A549 treated with CORT108297 at 1 μM for 4 hours (cell line): ENCODE results near the gene RBMY1E. TPM values are rescaled to one million over a fixed set of nuclear protein-coding genes. Genes with fewer than 3 reads are reported as not detected.

Experiments
- total RNA-seq: library from RNA; stranded (reverse); fragments of 200-300 nt; extraction: Qiagen RNA extraction; gene quantifications from 5 replicates; pipeline ENCODE4 v1.2.3, GENCODE V29; 2022

RBMY1E gene
- total RNA-seq: not detected in 5 replicates

DNA sequence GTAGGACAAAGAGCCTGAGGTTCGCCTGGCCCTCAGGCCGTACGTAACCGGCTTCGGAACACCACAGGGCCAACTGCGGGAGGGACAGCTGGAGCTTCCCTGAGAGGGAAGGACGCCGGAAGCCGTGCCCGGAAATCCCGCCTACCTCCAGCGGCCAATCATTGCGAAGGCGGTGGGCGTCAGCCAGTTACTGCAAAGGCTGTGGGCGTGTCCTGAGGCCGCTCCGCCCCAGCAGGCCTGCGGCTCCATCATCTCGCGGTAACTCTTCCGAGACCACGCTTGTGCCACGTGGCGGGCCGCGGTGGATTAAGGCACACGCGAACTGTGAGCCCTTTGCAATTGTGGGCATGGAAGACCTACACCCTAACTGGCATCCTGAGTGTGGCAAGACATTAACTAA is at the start of gene RBMY1E:
Gene RBMY1E, minus strand, starts transcription at position 101 of the 400 bp plus-strand sequence. CDS start 1,978 bp downstream, outside the sequence.

DNA sequence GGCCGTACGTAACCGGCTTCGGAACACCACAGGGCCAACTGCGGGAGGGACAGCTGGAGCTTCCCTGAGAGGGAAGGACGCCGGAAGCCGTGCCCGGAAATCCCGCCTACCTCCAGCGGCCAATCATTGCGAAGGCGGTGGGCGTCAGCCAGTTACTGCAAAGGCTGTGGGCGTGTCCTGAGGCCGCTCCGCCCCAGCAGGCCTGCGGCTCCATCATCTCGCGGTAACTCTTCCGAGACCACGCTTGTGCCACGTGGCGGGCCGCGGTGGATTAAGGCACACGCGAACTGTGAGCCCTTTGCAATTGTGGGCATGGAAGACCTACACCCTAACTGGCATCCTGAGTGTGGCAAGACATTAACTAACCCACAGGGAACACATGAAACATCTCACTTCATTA is 23.4 kb downstream of the RBMY1E start, which contains the start of gene RBMY1D:
Gene RBMY1D, minus strand, starts transcription at position 101 of the 400 bp plus-strand sequence. CDS start 2,013 bp downstream, outside the sequence.

Other genes starting within 250 kb of the RBMY1E start
- not detected in 5 replicates for gene RBMY1D, start 23.5 kb downstream of the RBMY1E start, total RNA-seq